ENCODE data around the gene USH2A. TPM values are rescaled to one million over a fixed set of nuclear protein-coding genes. Genes with fewer than 3 reads are reported as not detected.

USH2A gene
- total RNA-seq, 1 donor from 2014 or later: 0.02 TPM

- TF ChIP-seq CTCF (IDR thresholded peaks at IDR 0.05; ENCODE audit: insufficient read depth, low read depth, low read length) (no peak), EZH2 (IDR thresholded peaks at IDR 0.05; ENCODE audit: insufficient read depth, low read length) (no peak)
- no peak overlapping the region for H3K4me3 Mint-ChIP-seq (ENCODE audit: unreplicated experiment)
- no peaks in the 10 kb centered on the region for H3K36me3 Mint-ChIP-seq (ENCODE audit: low read depth, unreplicated experiment)
- no peaks in the 10 kb centered on the region for H3K27me3 Mint-ChIP-seq (ENCODE audit: low read depth, unreplicated experiment)
- FAIRE-seq (no peak), DNase-seq (ENCODE audit: low read depth) (peak; percentile 83)
- Histone ChIP-seq H3K36me3 (ENCODE audit: insufficient read depth, low read length) (no peaks in the 10 kb centered on the region), H3K9ac (ENCODE audit: low read length) (no peak overlapping the region), H4K20me1 (ENCODE audit: insufficient read depth, low read length) (no peaks in the 10 kb centered on the region), H3K27me3 (ENCODE audit: insufficient read depth, low read length) (no peaks in the 10 kb centered on the region), H3K4me3 (ENCODE audit: insufficient read depth, low read depth, low read length) (no peak overlapping the region), H3K79me2 (ENCODE audit: insufficient read depth, low read length) (no peaks in the 10 kb centered on the region), H3K9me3 (ENCODE audit: insufficient read depth, low read depth, low read length) (no peaks in the 10 kb centered on the region), H2AFZ (ENCODE audit: low read depth, low read length) (no peak overlapping the region), H3K4me2 (ENCODE audit: low read length) (peak overlapping the region; percentile 38), H3K27ac (ENCODE audit: low read depth, low read length) (peak overlapping the region; percentile 4), H3K4me1 (ENCODE audit: insufficient read depth, low read length) (peaks cover 6% of the 10 kb centered on the region)
- H3K9me3 Mint-ChIP-seq (ENCODE audit: unreplicated experiment): no peaks in the 10 kb centered on the region
- H3K27ac Mint-ChIP-seq (ENCODE audit: unreplicated experiment): peak overlapping the region; percentile 38
- peaks cover 22% of the 10 kb centered on the region for H3K4me1 Mint-ChIP-seq (ENCODE audit: low read depth, unreplicated experiment)
These were observed 33.4 kb upstream of the USH2A start for GRCh38 chr1:216456682-216457081.

- Mint-ChIP-seq H3K4me1 (ENCODE audit: low read depth, unreplicated experiment) (peaks cover 14% of the 10 kb centered on the region), H3K4me3 (ENCODE audit: unreplicated experiment) (no peak overlapping the region), H3K36me3 (ENCODE audit: low read depth, unreplicated experiment) (no peaks in the 10 kb centered on the region), H3K27ac (ENCODE audit: unreplicated experiment) (no peak overlapping the region), H3K27me3 (ENCODE audit: low read depth, unreplicated experiment) (no peaks in the 10 kb centered on the region), H3K9me3 (ENCODE audit: unreplicated experiment) (no peaks in the 10 kb centered on the region)
- no peak for TF ChIP-seq CTCF (IDR thresholded peaks at IDR 0.05; ENCODE audit: insufficient read depth, low read depth, low read length)
- TF ChIP-seq EZH2 (IDR thresholded peaks at IDR 0.05; ENCODE audit: insufficient read depth, low read length): no peak
- no peak overlapping the region for H3K9ac ChIP-seq (ENCODE audit: low read length)
- H3K4me1 ChIP-seq (ENCODE audit: insufficient read depth, low read length): peaks cover 6% of the 10 kb centered on the region
- no peak for DNase-seq (ENCODE audit: low read depth)
- H3K4me2 ChIP-seq (ENCODE audit: low read length): no peak overlapping the region
- no peaks in the 10 kb centered on the region for H4K20me1 ChIP-seq (ENCODE audit: insufficient read depth, low read length)
- H3K27me3 ChIP-seq (ENCODE audit: insufficient read depth, low read length): no peaks in the 10 kb centered on the region
- FAIRE-seq: no peak
- H3K27ac ChIP-seq (ENCODE audit: low read depth, low read length): no peak overlapping the region
- H3K79me2 ChIP-seq (ENCODE audit: insufficient read depth, low read length): no peaks in the 10 kb centered on the region
- H3K36me3 ChIP-seq (ENCODE audit: insufficient read depth, low read length): no peaks in the 10 kb centered on the region
- H2AFZ ChIP-seq (ENCODE audit: low read depth, low read length): no peak overlapping the region
- no peaks in the 10 kb centered on the region for H3K9me3 ChIP-seq (ENCODE audit: insufficient read depth, low read depth, low read length)
- no peak overlapping the region for H3K4me3 ChIP-seq (ENCODE audit: insufficient read depth, low read depth, low read length)
These were observed 30.5 kb upstream of the USH2A start for GRCh38 chr1:216453777-216454176.

- no peak overlapping the region for H3K4me3 ChIP-seq (ENCODE audit: insufficient read depth, low read depth, low read length)
- H3K27me3 ChIP-seq (ENCODE audit: insufficient read depth, low read length): no peaks in the 10 kb centered on the region
- no peak overlapping the region for H3K4me3 Mint-ChIP-seq (ENCODE audit: unreplicated experiment)
- no peaks in the 10 kb centered on the region for H3K9me3 ChIP-seq (ENCODE audit: insufficient read depth, low read depth, low read length)
- no peak overlapping the region for H3K9ac ChIP-seq (ENCODE audit: low read length)
- H3K4me2 ChIP-seq (ENCODE audit: low read length): no peak overlapping the region
- H3K4me1 Mint-ChIP-seq (ENCODE audit: low read depth, unreplicated experiment): no peaks in the 10 kb centered on the region
- no peaks in the 10 kb centered on the region for H3K36me3 Mint-ChIP-seq (ENCODE audit: low read depth, unreplicated experiment)
- no peaks in the 10 kb centered on the region for H3K79me2 ChIP-seq (ENCODE audit: insufficient read depth, low read length)
- no peak overlapping the region for H3K27ac ChIP-seq (ENCODE audit: low read depth, low read length)
- DNase-seq (ENCODE audit: low read depth): no peak
- no peak overlapping the region for H2AFZ ChIP-seq (ENCODE audit: low read depth, low read length)
- no peak for FAIRE-seq
- no peaks in the 10 kb centered on the region for H3K9me3 Mint-ChIP-seq (ENCODE audit: unreplicated experiment)
- no peaks in the 10 kb centered on the region for H3K27me3 Mint-ChIP-seq (ENCODE audit: low read depth, unreplicated experiment)
- TF ChIP-seq CTCF (IDR thresholded peaks at IDR 0.05; ENCODE audit: insufficient read depth, low read depth, low read length) (no peak), EZH2 (IDR thresholded peaks at IDR 0.05; ENCODE audit: insufficient read depth, low read length) (no peak)
- no peaks in the 10 kb centered on the region for H3K4me1 ChIP-seq (ENCODE audit: insufficient read depth, low read length)
- no peaks in the 10 kb centered on the region for H4K20me1 ChIP-seq (ENCODE audit: insufficient read depth, low read length)
- H3K27ac Mint-ChIP-seq (ENCODE audit: unreplicated experiment): no peak overlapping the region
- no peaks in the 10 kb centered on the region for H3K36me3 ChIP-seq (ENCODE audit: insufficient read depth, low read length)
These were observed 27.0 kb upstream of the USH2A start for GRCh38 chr1:216450227-216450626.
